WERI-Rb-1 (cell line): ENCODE measurements around the gene CNOT6.
A peak's percentile ranks its signal among the peaks of the same experiment; 100 is the strongest.

Source experiments
- DNase-seq: peaks from one replicate; pipeline ENCODE4 v3.0.0-alpha.2; 2020
- H3K27ac ChIP-seq: fragments of 250-450 bp; sonication (Bioruptor Pico); 2 replicates; pipeline ENCODE4 v1.5.1; 2020; ENCODE audit warnings: mild to moderate bottlenecking, moderate library complexity
- H3K27me3 ChIP-seq: fragments of 250-450 bp; sonication (Bioruptor Pico); 2 replicates; pipeline ENCODE4 v1.5.1; 2021; ENCODE audit warnings: mild to moderate bottlenecking, low read depth, moderate library complexity; ENCODE audit not compliant: insufficient read depth, severe bottlenecking
- H3K36me3 ChIP-seq: fragments of 250-450 bp; sonication (Bioruptor Pico); 2 replicates; pipeline ENCODE4 v1.5.1; 2020; ENCODE audit warnings: mild to moderate bottlenecking, moderate library complexity
- H3K4me3 ChIP-seq: 2 replicates; pipeline ENCODE4 v1.5.1; 2011; ENCODE audit warnings: low read depth, mild to moderate bottlenecking, control low read depth, low read length
- H3K9me3 ChIP-seq: fragments of 250-450 bp; sonication (Bioruptor Pico); 2 replicates; pipeline ENCODE4 v1.5.1; 2021; ENCODE audit warnings: mild to moderate bottlenecking, moderate library complexity; ENCODE audit not compliant: severe bottlenecking
- CTCF ChIP-seq: IDR thresholded peaks from 2 replicates; pipeline ENCODE4 v1.5.1; 2011; ENCODE audit warnings: low read depth, mild to moderate bottlenecking, control low read depth, inconsistent platforms, low read length

The CNOT6 gene

DNA sequence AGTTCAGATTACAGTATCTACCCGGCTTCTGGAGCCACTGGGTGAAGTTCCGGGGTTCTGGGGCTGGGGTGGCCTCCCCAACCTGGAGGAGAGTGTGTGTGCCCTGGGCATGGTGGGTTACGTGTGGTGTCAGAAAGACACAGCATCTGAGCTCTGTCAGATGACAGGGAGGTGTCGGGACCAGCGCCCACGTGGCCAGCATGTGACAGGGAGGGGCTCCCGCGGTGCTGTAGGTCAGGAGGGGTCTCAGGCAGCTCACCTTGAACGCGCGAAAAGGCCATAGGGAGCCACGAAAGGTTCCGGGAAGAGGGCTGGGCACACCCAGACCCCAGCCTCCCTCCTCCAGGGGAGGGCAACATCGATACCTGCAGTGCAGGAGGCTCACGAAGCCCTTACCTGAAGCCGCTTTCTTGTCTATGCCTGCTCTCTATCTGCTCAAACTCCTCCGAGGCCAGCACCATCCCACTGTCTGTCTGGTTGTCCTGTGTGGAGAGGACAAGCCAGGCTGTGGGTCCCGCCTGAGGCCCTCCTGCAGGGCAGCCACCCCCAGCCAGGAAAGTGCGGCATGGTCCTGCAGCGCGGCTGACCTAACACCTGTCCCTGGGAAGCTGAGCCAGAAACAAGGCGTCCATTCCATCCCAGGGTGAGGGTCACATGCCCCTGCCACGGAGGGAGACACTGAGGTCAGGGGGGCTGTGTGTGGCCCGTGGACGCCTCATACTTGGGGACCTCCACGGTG is 114.6 kb downstream of the CNOT6 start:
- no peak for DNase-seq

DNA sequence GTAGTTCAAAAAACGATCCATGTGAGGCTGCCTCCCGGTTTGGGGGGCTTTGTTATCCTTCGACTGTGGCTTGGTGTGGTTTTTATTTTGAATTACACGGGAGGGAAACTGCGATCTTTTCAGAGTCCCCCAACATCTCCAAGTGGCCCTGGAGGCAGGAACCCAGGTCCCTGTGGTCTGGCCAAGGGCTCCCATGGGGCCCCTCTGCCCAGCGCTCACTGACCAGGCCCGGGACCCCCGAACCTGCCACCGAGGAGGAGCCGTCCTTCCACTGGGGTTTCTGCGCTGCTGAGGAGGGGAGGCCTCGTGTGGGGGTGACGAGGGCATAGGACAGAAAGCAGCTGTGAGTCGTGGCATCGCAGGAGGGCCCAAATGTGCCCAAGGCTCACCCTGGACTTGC is 115.2 kb downstream of the CNOT6 start:
- H3K27me3 ChIP-seq: no peaks in the 10 kb centered on the region
- TF ChIP-seq CTCF: no peak
- no peak overlapping the region for H3K4me3 ChIP-seq
- DNase-seq: no peak
- H3K27ac ChIP-seq: no peak overlapping the region
- no peaks in the 10 kb centered on the region for H3K9me3 ChIP-seq
- H3K36me3 ChIP-seq: no peaks in the 10 kb centered on the region

More for the DNA sequence above, 114.6 kb downstream of the CNOT6 start:
- TF ChIP-seq CTCF: no peak
- Histone ChIP-seq H3K27ac (no peak overlapping the region), H3K9me3 (no peaks in the 10 kb centered on the region), H3K27me3 (no peaks in the 10 kb centered on the region), H3K36me3 (no peaks in the 10 kb centered on the region), H3K4me3 (no peak overlapping the region)

- no peak overlapping the region for H3K27ac ChIP-seq
- DNase-seq: no peak
- H3K27me3 ChIP-seq: no peaks in the 10 kb centered on the region
- no peaks in the 10 kb centered on the region for H3K9me3 ChIP-seq
- no peak overlapping the region for H3K4me3 ChIP-seq
- no peak for TF ChIP-seq CTCF
- H3K36me3 ChIP-seq: no peaks in the 10 kb centered on the region
Measured at GRCh38 chr5:180609817-180610550, 115.8 kb downstream of the CNOT6 start.

GRCh38 chr5:180611140-180611850 is 117.1 kb downstream of the CNOT6 start:
- Histone ChIP-seq H3K36me3 (no peaks in the 10 kb centered on the region), H3K27ac (no peak overlapping the region), H3K9me3 (no peaks in the 10 kb centered on the region), H3K4me3 (no peak overlapping the region), H3K27me3 (no peaks in the 10 kb centered on the region)
- TF ChIP-seq CTCF: 0 out of 2 replicates have a peak, but pooled peaks have one; percentile 16
- no peak for DNase-seq

DNA sequence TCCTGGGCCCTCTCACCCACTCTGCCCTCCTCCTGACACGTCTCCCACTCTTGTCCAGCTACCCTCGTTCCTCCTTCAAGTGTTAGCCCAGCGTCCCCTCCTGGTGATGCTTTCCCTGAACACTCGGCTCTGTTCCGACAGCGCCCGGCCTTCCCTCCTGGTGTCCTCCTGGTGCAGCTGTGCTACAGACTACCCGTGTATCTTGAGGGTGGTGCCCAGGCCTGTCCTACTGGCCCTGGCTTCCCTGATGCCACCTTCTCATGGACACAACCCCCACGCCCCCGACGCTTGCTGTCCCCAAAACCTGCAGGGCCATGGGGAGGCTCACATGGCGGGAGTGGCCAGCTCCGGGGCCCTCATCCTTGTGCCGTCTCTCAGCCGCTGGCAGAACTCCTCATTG is 118.5 kb downstream of the CNOT6 start:
- Histone ChIP-seq H3K4me3 (no peak overlapping the region), H3K9me3 (no peaks in the 10 kb centered on the region), H3K27me3 (no peaks in the 10 kb centered on the region), H3K36me3 (no peaks in the 10 kb centered on the region), H3K27ac (no peak overlapping the region)
- DNase-seq: no peak
- no peak for TF ChIP-seq CTCF
